ENCODE results near the gene LRRTM1. TPM values are rescaled to one million over a fixed set of nuclear protein-coding genes. Genes with fewer than 3 reads are reported as not detected.

LRRTM1 gene
- total RNA-seq, 4 donors from 2014 or later: 0.16 to 7.9 (median 0.68) TPM; not detected in 1

DNA sequence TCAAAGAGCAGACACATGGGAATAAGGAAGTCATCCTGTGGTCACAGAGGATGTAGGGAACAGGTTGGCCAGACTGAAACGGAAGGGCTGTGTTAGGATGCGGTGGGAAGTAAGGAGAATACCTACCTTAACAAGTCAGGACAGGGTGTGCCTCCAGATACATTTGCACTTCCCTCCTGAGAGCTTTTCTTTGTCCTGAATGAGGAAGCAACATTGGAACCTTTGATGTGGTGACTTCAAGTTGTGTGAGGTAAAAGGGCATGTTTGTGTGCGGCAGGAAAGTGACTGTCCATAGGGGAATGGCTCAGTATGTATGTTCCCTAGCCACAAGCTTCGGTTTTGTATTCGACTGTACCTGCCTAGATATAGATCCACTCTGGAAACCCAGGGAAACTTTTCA is 24.9 kb upstream of the LRRTM1 start:
- H3K27ac ChIP-seq: no peak overlapping the region
- no peaks in the 10 kb centered on the region for H3K36me3 ChIP-seq
- no peaks in the 10 kb centered on the region for H3K9me3 ChIP-seq
- in situ Hi-C loops (cut with MboI; ENCODE audit: low pct_ligation_motif_present in 1 of 4, low pct_unique_long_range_greater_than_20kb in 1 of 4, low sequenced_read_pairs in 3 of 4) (no loop called here), intact Hi-C loops (cut with DNase I; ENCODE audit: low total_unique reads) (no loop called here)
- no peak overlapping the region for H3K4me3 ChIP-seq
- H3K4me1 ChIP-seq: no peaks in the 10 kb centered on the region
- TF ChIP-seq POLR2A (IDR thresholded peaks at IDR 0.05): no peak
- TF ChIP-seq, protein P1, sequence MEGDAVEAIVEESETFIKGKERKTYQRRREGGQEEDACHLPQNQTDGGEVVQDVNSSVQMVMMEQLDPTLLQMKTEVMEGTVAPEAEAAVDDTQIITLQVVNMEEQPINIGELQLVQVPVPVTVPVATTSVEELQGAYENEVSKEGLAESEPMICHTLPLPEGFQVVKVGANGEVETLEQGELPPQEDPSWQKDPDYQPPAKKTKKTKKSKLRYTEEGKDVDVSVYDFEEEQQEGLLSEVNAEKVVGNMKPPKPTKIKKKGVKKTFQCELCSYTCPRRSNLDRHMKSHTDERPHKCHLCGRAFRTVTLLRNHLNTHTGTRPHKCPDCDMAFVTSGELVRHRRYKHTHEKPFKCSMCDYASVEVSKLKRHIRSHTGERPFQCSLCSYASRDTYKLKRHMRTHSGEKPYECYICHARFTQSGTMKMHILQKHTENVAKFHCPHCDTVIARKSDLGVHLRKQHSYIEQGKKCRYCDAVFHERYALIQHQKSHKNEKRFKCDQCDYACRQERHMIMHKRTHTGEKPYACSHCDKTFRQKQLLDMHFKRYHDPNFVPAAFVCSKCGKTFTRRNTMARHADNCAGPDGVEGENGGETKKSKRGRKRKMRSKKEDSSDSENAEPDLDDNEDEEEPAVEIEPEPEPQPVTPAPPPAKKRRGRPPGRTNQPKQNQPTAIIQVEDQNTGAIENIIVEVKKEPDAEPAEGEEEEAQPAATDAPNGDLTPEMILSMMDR (IDR thresholded peaks at IDR 0.05): no peak
- TF ChIP-seq EP300 (IDR thresholded peaks at IDR 0.05; ENCODE audit: low read depth): no peak
- TF ChIP-seq POLR2AphosphoS5 (IDR thresholded peaks at IDR 0.05): no peak
- WGBS, 2 donors (ENCODE audit: low coverage in 1 of 2): 34 to 42% methylated on average over 2 to 5 of the region's 5 CpGs
- DNase-seq: no peak
- peaks cover 9% of the 10 kb centered on the region for H3K27me3 ChIP-seq

DNA sequence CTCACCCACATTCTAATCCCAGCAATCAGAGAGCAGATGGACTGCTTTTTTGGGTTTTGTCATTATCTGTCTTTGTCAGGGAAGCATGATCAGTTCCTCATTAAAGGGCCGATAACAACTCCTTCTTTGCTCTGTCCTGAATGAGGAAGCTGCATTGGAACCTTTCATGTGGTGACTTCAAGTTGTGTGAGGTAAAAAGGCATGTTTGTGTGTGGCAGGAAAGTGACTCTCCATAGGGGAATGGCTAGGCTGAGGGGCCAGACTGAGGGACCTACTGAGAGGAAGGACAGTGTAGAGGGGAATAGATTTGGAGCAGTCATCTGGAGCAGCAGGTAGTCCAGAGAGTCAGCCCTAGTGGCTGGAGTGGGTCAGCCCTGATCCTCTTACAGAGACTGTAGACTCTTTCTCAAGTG is 23.6 kb upstream of the LRRTM1 start:
- H3K4me3 ChIP-seq: no peak overlapping the region
- H3K36me3 ChIP-seq: no peaks in the 10 kb centered on the region
- H3K27me3 ChIP-seq: peaks cover 22% of the 10 kb centered on the region
- in situ Hi-C loops (cut with MboI; ENCODE audit: low pct_ligation_motif_present in 1 of 4, low pct_unique_long_range_greater_than_20kb in 1 of 4, low sequenced_read_pairs in 3 of 4): no loop called here
- H3K27ac ChIP-seq: no peak overlapping the region
- no peak for DNase-seq
- no peaks in the 10 kb centered on the region for H3K4me1 ChIP-seq
- H3K9me3 ChIP-seq: no peaks in the 10 kb centered on the region
- WGBS, 2 donors (ENCODE audit: low coverage in 1 of 2): 60% methylated on average over 1 of the region's 1 CpG
- intact Hi-C loops (cut with DNase I; ENCODE audit: low total_unique reads): no loop called here
- no peak for TF ChIP-seq EP300 (IDR thresholded peaks at IDR 0.05; ENCODE audit: low read depth)
- no peak for TF ChIP-seq POLR2A (IDR thresholded peaks at IDR 0.05)
- TF ChIP-seq, protein P1 (IDR thresholded peaks at IDR 0.05): no peak
- TF ChIP-seq POLR2AphosphoS5 (IDR thresholded peaks at IDR 0.05): no peak

DNA sequence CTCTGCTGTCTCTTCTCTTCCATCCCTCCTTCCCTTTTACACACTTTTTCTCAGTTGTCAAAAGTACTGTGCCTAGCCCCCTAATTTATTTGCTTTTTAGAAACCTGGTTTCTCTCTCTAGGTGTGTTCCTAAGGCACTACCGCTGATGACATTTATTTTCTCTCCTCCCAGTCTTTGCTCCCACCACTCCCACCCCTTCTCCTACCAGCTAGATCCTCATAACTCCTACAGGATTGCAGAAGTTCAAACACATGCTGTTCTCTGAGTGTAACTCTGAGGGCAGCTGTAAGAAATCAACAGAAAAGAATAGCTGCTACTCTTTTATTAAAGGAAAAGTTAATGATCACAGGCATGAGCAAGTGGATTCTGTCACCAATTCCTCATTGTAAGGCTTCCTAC is 22.3 kb upstream of the LRRTM1 start:
- 66 to 83% methylated on average over 1 of the region's 1 CpG for WGBS, 2 donors (ENCODE audit: low coverage in 1 of 2)
- in situ Hi-C loops (cut with MboI; ENCODE audit: low pct_ligation_motif_present in 1 of 4, low pct_unique_long_range_greater_than_20kb in 1 of 4, low sequenced_read_pairs in 3 of 4) (no loop called here), intact Hi-C loops (cut with DNase I; ENCODE audit: low total_unique reads) (no loop called here)

DNA sequence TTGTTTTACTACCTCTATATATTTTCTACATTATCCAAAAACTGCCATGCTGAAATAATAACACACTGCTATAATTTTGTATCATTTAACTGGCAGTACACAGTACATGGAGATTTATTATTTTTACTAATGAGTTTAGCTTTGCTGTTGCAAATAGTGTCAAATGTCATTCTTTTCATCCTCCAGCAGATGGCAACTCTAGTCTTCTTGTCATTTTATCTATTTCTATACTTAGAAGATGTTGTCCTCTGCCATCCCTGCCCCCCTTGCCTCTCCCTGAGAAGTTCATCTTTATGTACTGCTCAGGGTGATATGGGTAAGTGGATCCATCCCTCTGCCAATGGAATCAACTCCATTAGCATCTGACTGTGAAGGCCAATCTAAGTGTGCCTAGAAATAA is 21.7 kb upstream of the LRRTM1 start:
- DNase-seq: no peak
- H3K4me1 ChIP-seq: no peaks in the 10 kb centered on the region
- no peak overlapping the region for H3K4me3 ChIP-seq
- TF ChIP-seq EP300 (IDR thresholded peaks at IDR 0.05; ENCODE audit: low read depth): no peak
- TF ChIP-seq, protein P1 (IDR thresholded peaks at IDR 0.05): peak in 3 of 5 experiments; percentile 15 to 31 (median 23)
- peaks cover 41% of the 10 kb centered on the region for H3K27me3 ChIP-seq
- no peaks in the 10 kb centered on the region for H3K36me3 ChIP-seq
- no peaks in the 10 kb centered on the region for H3K9me3 ChIP-seq
- H3K27ac ChIP-seq: no peak overlapping the region
- in situ Hi-C loops (cut with MboI; ENCODE audit: low pct_ligation_motif_present in 1 of 4, low pct_unique_long_range_greater_than_20kb in 1 of 4, low sequenced_read_pairs in 3 of 4): no loop called here
- intact Hi-C loops (cut with DNase I; ENCODE audit: low total_unique reads): no loop called here

More for the DNA sequence above, 22.3 kb upstream of the LRRTM1 start:
- DNase-seq: no peak
- H3K4me1 ChIP-seq: no peaks in the 10 kb centered on the region
- TF ChIP-seq EP300 (IDR thresholded peaks at IDR 0.05; ENCODE audit: low read depth) (no peak), POLR2AphosphoS5 (IDR thresholded peaks at IDR 0.05) (no peak), POLR2A (IDR thresholded peaks at IDR 0.05) (no peak)
- TF ChIP-seq, protein P1 (IDR thresholded peaks at IDR 0.05): no peak
- H3K9me3 ChIP-seq: no peaks in the 10 kb centered on the region
- no peak overlapping the region for H3K27ac ChIP-seq
- no peaks in the 10 kb centered on the region for H3K36me3 ChIP-seq
- H3K27me3 ChIP-seq: peaks cover 35% of the 10 kb centered on the region
- H3K4me3 ChIP-seq: no peak overlapping the region

All from transverse colon (tissue), 4 donors.